GM23338 (cell line): ENCODE results near the gene FOXL2. TPM values are rescaled to one million over a fixed set of nuclear protein-coding genes. Genes with fewer than 3 reads are reported as not detected.
A peak's percentile ranks its signal among the peaks of the same experiment; 100 is the strongest.

ENCODE experiments used
- ATAC-seq: fragments of 200-7000 bp; cut with Tn5 transposase; 3 replicates; pipeline ENCODE4 v1.9.1; 2020
- DNase-seq: peaks from one replicate; pipeline ENCODE4 v3.0.0-alpha.2; 2015; ENCODE audit warnings: low spot score
- H2AFZ ChIP-seq: fragments of 200-600 bp; sonication (generic); 2 replicates; pipeline ENCODE4 v1.8.0; 2016; ENCODE audit warnings: antibody characterized with exemption, mild to moderate bottlenecking, moderate library complexity
- H3F3A ChIP-seq: fragments of 200-600 bp; sonication (generic); replicated peaks from 2 replicates; pipeline ENCODE4 v1.8.0; 2017; ENCODE audit warnings: antibody characterized with exemption, mixed run types, low read depth
- H3K27ac ChIP-seq: fragments of 200-600 bp; sonication (generic); 2 replicates; pipeline ENCODE4 v1.6.1; 2016; ENCODE audit warnings: low read depth
- H3K27me3 ChIP-seq: fragments of 200-600 bp; sonication (generic); 2 replicates; pipeline ENCODE4 v1.8.0; 2016; ENCODE audit warnings: mild to moderate bottlenecking, mixed run types, moderate library complexity; ENCODE audit not compliant: insufficient read depth
- H3K36me3 ChIP-seq: fragments of 200-600 bp; sonication (generic); 2 replicates; pipeline ENCODE4 v1.8.0; 2016; ENCODE audit warnings: mild to moderate bottlenecking; ENCODE audit not compliant: insufficient read depth
- H3K4me1 ChIP-seq: fragments of 200-600 bp; sonication (generic); 2 replicates; pipeline ENCODE4 v1.8.0; 2016; ENCODE audit warnings: mild to moderate bottlenecking, moderate library complexity; ENCODE audit not compliant: insufficient read depth
- H3K4me2 ChIP-seq: fragments of 200-600 bp; sonication (generic); 2 replicates; pipeline ENCODE4 v1.7.1; 2017; ENCODE audit warnings: mixed run types
- H3K4me3 ChIP-seq: fragments of 200-600 bp; sonication (generic); 2 replicates; pipeline ENCODE4 v1.6.1; 2016; ENCODE audit warnings: mixed run types
- H3K79me2 ChIP-seq: fragments of 200-600 bp; sonication (generic); replicated peaks from 2 replicates; pipeline ENCODE4 v1.8.0; 2017; ENCODE audit warnings: mild to moderate bottlenecking; ENCODE audit not compliant: insufficient read depth
- H3K9me2 ChIP-seq: fragments of 200-600 bp; sonication (generic); 2 replicates; pipeline ENCODE4 v1.8.0; 2017; ENCODE audit not compliant: insufficient read depth
- H4K20me1 ChIP-seq: fragments of 200-600 bp; sonication (generic); replicated peaks from 2 replicates; pipeline ENCODE4 v1.8.0; 2017; ENCODE audit warnings: mild to moderate bottlenecking; ENCODE audit not compliant: insufficient read depth
- H3K27ac Mint-ChIP-seq: 2 replicates; pipeline ENCODE4 v1.8.0; 2020; ENCODE audit warnings: inconsistent platforms, mild to moderate bottlenecking, moderate library complexity, mixed read lengths
- H3K27me3 Mint-ChIP-seq: 3 replicates; pipeline ENCODE4 v1.8.0; 2022; ENCODE audit warnings: low read depth, mild to moderate bottlenecking, moderate library complexity, mixed read lengths, inconsistent platforms; ENCODE audit not compliant: insufficient read depth, poor library complexity
- H3K36me3 Mint-ChIP-seq: 3 replicates; pipeline ENCODE4 v1.8.0; 2021; ENCODE audit warnings: low read depth, mild to moderate bottlenecking, inconsistent platforms, moderate library complexity, mixed read lengths
- H3K4me1 Mint-ChIP-seq: 3 replicates; pipeline ENCODE4 v1.8.0; 2020; ENCODE audit warnings: mild to moderate bottlenecking, inconsistent platforms, mixed read lengths
- H3K4me3 Mint-ChIP-seq: 3 replicates; pipeline ENCODE4 v1.8.0; 2021; ENCODE audit warnings: moderate library complexity, mild to moderate bottlenecking, inconsistent platforms, mixed read lengths
- H3K9me3 Mint-ChIP-seq: 3 replicates; pipeline ENCODE4 v1.8.0; 2020; ENCODE audit warnings: moderate library complexity, mild to moderate bottlenecking, inconsistent platforms, mixed read lengths
- CREB1 ChIP-seq: fragments of 250-450 bp; sonication (Bioruptor Pico); IDR thresholded peaks from 2 replicates; pipeline ENCODE4 v1.5.0; 2020; ENCODE audit warnings: low read depth, mild to moderate bottlenecking, moderate library complexity
- CTCF ChIP-seq, 2 experiments: fragments of 200-600 bp in 1 of 2; sonication (generic) in 1 of 2; conservative IDR thresholded peaks; 2 replicates each; pipeline versions ENCODE4 v1.5.1 to v1.6.1; 2016 to 2017; ENCODE audit warnings: antibody characterized with exemption in 2 of 2, low read depth in 2 of 2, mild to moderate bottlenecking in 2 of 2, moderate library complexity in 1 of 2
- ETS1 ChIP-seq: IDR thresholded peaks from 2 replicates; pipeline ENCODE4 v1.6.1; 2016; ENCODE audit warnings: antibody characterized with exemption
- JUNB ChIP-seq: IDR thresholded peaks from one replicate; pipeline ENCODE4 v1.6.1; 2016; ENCODE audit warnings: antibody characterized with exemption; ENCODE audit not compliant: unreplicated experiment
- NANOG ChIP-seq: IDR thresholded peaks from 2 replicates; pipeline ENCODE4 v1.6.1; 2016; ENCODE audit warnings: antibody characterized with exemption, borderline replicate concordance
- POLR2AphosphoS5 ChIP-seq: IDR thresholded peaks from 2 replicates; pipeline ENCODE4 v1.6.1; 2016; ENCODE audit warnings: antibody characterized with exemption, low read depth
- REST ChIP-seq: IDR thresholded peaks from one replicate; pipeline ENCODE4 v1.6.1; 2018; ENCODE audit warnings: antibody characterized with exemption; ENCODE audit not compliant: unreplicated experiment
- STAT1 ChIP-seq: IDR thresholded peaks from one replicate; pipeline ENCODE4 v1.6.1; 2016; ENCODE audit warnings: antibody characterized with exemption; ENCODE audit not compliant: unreplicated experiment
- ZNF114 ChIP-seq: fragments of 250-450 bp; sonication (Bioruptor Pico); IDR thresholded peaks from 2 replicates; pipeline ENCODE4 v1.5.0; 2020; ENCODE audit warnings: mild to moderate bottlenecking, moderate library complexity
- ZNF331 ChIP-seq: fragments of 250-450 bp; sonication (Bioruptor Pico); IDR thresholded peaks from 2 replicates; pipeline ENCODE4 v1.5.0; 2020; ENCODE audit warnings: low read depth, mild to moderate bottlenecking, moderate library complexity
- polyA plus RNA-seq: library from polyadenylated mRNA; unstranded; fragments of >200 nt; fragmentation: Nextera tagmentation; extraction: Ambion mirVana; gene quantifications from 2 replicates; pipeline ENCODE4 v1.2.1, GENCODE V29; 2016
- total RNA-seq: library from RNA; depleted of rRNA; stranded (reverse); fragments of >200 nt; shearing (Covaris generic); gene quantifications from 2 replicates; pipeline ENCODE4 v1.2.3, GENCODE V29; 2014

FOXL2 gene
- total and polyA plus RNA-seq, 2 experiments from 2014 or later, result 0.89 to 3.5 TPM

GRCh38 chr3:138909904-138910303 lies 37.0 kb downstream of the FOXL2 start:
- peaks cover under 1% of the 10 kb centered on the region; the same call in 2 of the 3 replicates for H3K4me1 Mint-ChIP-seq
- Histone ChIP-seq H3K27me3 (no peaks in the 10 kb centered on the region), H3F3A (no peaks in the 10 kb centered on the region), H3K27ac (no peak overlapping the region), H3K36me3 (no peaks in the 10 kb centered on the region), H3K4me2 (no peak overlapping the region), H3K79me2 (no peaks in the 10 kb centered on the region), H2AFZ (no peak overlapping the region), H3K9me2 (0 out of 2 replicates have a peak, but pooled peaks cover 3% of the 10 kb centered on the region), H3K4me1 (no peaks in the 10 kb centered on the region), H4K20me1 (no peaks in the 10 kb centered on the region), H3K4me3 (no peak overlapping the region)
- H3K4me3 Mint-ChIP-seq, result no peak overlapping the region
- DNase-seq (no peak), ATAC-seq (no peak)
- H3K9me3 Mint-ChIP-seq, result 0 out of 3 replicates have a peak, but pooled peaks cover under 1% of the 10 kb centered on the region
- TF ChIP-seq CREB1 (CRISPR knock-in tag) (no peak), REST (no peak), STAT1 (no peak), ZNF331 (no peak), NANOG (no peak), ZNF114 (CRISPR knock-in tag) (no peak), CTCF (conservative IDR thresholded peaks at IDR 0.05; ENCODE audit: low read depth in 2 of 2) (peak in 1 of 2 experiments; percentile 29; a peak in 2 of 4 replicates), POLR2AphosphoS5 (no peak)
- H3K27me3 Mint-ChIP-seq, result peaks cover 7% of the 10 kb centered on the region
- H3K27ac Mint-ChIP-seq, result no peak overlapping the region
- no peaks in the 10 kb centered on the region for H3K36me3 Mint-ChIP-seq

GRCh38 chr3:138908846-138909245 lies 38.1 kb downstream of the FOXL2 start:
- DNase-seq, result no peak
- no peaks in the 10 kb centered on the region for H3K4me1 Mint-ChIP-seq
- no peak overlapping the region for H3K27ac Mint-ChIP-seq
- no peak for TF ChIP-seq STAT1
- no peak for TF ChIP-seq ETS1
- TF ChIP-seq JUNB, result no peak

More at GRCh38 chr3:138908846-138909245, 38.1 kb downstream of the FOXL2 start:
- ATAC-seq, result no peak
- Histone ChIP-seq H3K4me2 (no peak overlapping the region), H3K27me3 (no peaks in the 10 kb centered on the region), H2AFZ (no peak overlapping the region), H3K4me1 (no peaks in the 10 kb centered on the region), H3K36me3 (no peaks in the 10 kb centered on the region), H3K79me2 (no peaks in the 10 kb centered on the region), H3K27ac (no peak overlapping the region), H3K9me2 (0 out of 2 replicates have a peak, but pooled peaks cover 3% of the 10 kb centered on the region), H4K20me1 (no peaks in the 10 kb centered on the region), H3F3A (no peaks in the 10 kb centered on the region), H3K4me3 (no peak overlapping the region)
- no peaks in the 10 kb centered on the region for H3K36me3 Mint-ChIP-seq
- peaks cover 7% of the 10 kb centered on the region for H3K27me3 Mint-ChIP-seq
- peaks cover 2% of the 10 kb centered on the region; the same call in 1 of the 3 replicates for H3K9me3 Mint-ChIP-seq
- no peak overlapping the region for H3K4me3 Mint-ChIP-seq
